Left lung (tissue), 10 donors: Measurements from ENCODE around the gene VTI1B. TPM values are rescaled to one million over a fixed set of nuclear protein-coding genes. Genes with fewer than 3 reads are reported as not detected.

Experiments
- ATAC-seq: fragments of 200-7000 bp; cut with Tn5 transposase; one replicate; pipeline ENCODE4 v1.9.1; 2020; ENCODE audit warnings: moderate library complexity
- DNase-seq, 4 donors: peaks; one replicate each; pipeline ENCODE4 v3.0.0-alpha.2; 2013 to 2020
- H3K27ac ChIP-seq, 2 donors: fragments of 200-600 bp; sonication (generic) in 1 of 2; one replicate each; pipeline versions ENCODE4 v1.5.0 to v1.8.0; 2020 to 2021
- H3K27me3 ChIP-seq, 2 donors: fragments of 200-600 bp; sonication (generic) in 1 of 2; one replicate each; pipeline versions ENCODE4 v1.5.0 to v1.8.0; 2020 to 2021
- H3K36me3 ChIP-seq, 2 donors: fragments of 200-600 bp; sonication (generic) in 1 of 2; one replicate each; pipeline versions ENCODE4 v1.5.0 to v1.8.0; 2020 to 2021
- H3K4me1 ChIP-seq, 2 donors: fragments of 200-600 bp; one replicate each; pipeline ENCODE4 v1.8.0; 2021
- H3K4me3 ChIP-seq, 2 donors: fragments of 200-600 bp; sonication (generic) in 1 of 2; one replicate each; pipeline versions ENCODE4 v1.5.0 to v1.8.0; 2020 to 2021; ENCODE audit warnings: mild to moderate bottlenecking in 1 of 2
- H3K9me3 ChIP-seq, 2 donors: fragments of 200-600 bp; sonication (generic) in 1 of 2; one replicate each; pipeline versions ENCODE4 v1.5.0 to v1.8.0; 2020 to 2021
- CTCF ChIP-seq, 2 donors: fragments of 200-600 bp; sonication (generic) in 1 of 2; IDR thresholded peaks; one replicate each; pipeline versions ENCODE4 v1.5.0 to v1.8.0; 2021; ENCODE audit warnings: antibody characterized with exemption in 2 of 2
- intact Hi-C, 2 donors: fragments of 100-400 bp; cut with DNase I; formaldehyde crosslinking; loops; one replicate each; pipeline versions ENCODE4 v1.11.2 to v1.14.2; 2022
- polyA plus RNA-seq, 6 donors: library from polyadenylated mRNA; unstranded; fragments of 120-200 nt; gene quantifications; one replicate each; pipeline ENCODE4 v1.2.1, GENCODE V29; 2013; ENCODE audit not compliant: insufficient read length in 6 of 6
- total RNA-seq, 2 donors: library from RNA; stranded (reverse); fragmentation: NEBNext Ultra II Directional; extraction: Animal tissue kit (Norgen Biotek cat#: 25700); gene quantifications; one replicate each; pipeline ENCODE4 v1.2.1, GENCODE V29; 2021
- donor health status: DM: no; HTN: yes; CAD: no.
- donor health status: DM: no; HTN: no; CAD: no.

Gene VTI1B
- total and polyA plus RNA-seq, 8 donors = 79.1 to 123 (median 86.8) TPM

- Histone ChIP-seq H3K4me1 (no peaks in the 10 kb centered on the region), H3K4me3 (no peak overlapping the region), H3K27ac (no peak overlapping the region), H3K9me3 (no peaks in the 10 kb centered on the region), H3K36me3 (peaks cover 0 to 49% of the 10 kb centered on the region in 2 donors), H3K27me3 (no peaks in the 10 kb centered on the region)
- ATAC-seq = no peak
- intact Hi-C loops = no loop called here
- no peak for DNase-seq
- TF ChIP-seq CTCF (IDR thresholded peaks at IDR 0.05) = no peak
Observed at GRCh38 chr14:67644428-67644827, 30.0 kb downstream of the VTI1B start.

- Histone ChIP-seq H3K9me3 (no peaks in the 10 kb centered on the region), H3K27ac (no peak overlapping the region), H3K36me3 (peaks cover 0 to 42% of the 10 kb centered on the region in 2 donors), H3K4me3 (no peak overlapping the region), H3K4me1 (no peaks in the 10 kb centered on the region), H3K27me3 (no peaks in the 10 kb centered on the region)
- no peak for ATAC-seq
- intact Hi-C loops = no loop called here
- no peak for TF ChIP-seq CTCF (IDR thresholded peaks at IDR 0.05)
- DNase-seq = no peak
Observed at GRCh38 chr14:67643713-67644112, 30.7 kb downstream of the VTI1B start.

GRCh38 chr14:67641902-67642749, 32.3 kb downstream of the VTI1B start:
- no peak overlapping the region for H3K4me3 ChIP-seq
- peaks cover 0 to 26% of the 10 kb centered on the region in 2 donors for H3K36me3 ChIP-seq
- TF ChIP-seq CTCF (IDR thresholded peaks at IDR 0.05) = no peak
- no peaks in the 10 kb centered on the region for H3K4me1 ChIP-seq
- ATAC-seq (no peak), DNase-seq (no peak)
- no peak overlapping the region for H3K27ac ChIP-seq
- no peaks in the 10 kb centered on the region for H3K27me3 ChIP-seq
- intact Hi-C loops = no loop called here
- no peaks in the 10 kb centered on the region for H3K9me3 ChIP-seq

DNA sequence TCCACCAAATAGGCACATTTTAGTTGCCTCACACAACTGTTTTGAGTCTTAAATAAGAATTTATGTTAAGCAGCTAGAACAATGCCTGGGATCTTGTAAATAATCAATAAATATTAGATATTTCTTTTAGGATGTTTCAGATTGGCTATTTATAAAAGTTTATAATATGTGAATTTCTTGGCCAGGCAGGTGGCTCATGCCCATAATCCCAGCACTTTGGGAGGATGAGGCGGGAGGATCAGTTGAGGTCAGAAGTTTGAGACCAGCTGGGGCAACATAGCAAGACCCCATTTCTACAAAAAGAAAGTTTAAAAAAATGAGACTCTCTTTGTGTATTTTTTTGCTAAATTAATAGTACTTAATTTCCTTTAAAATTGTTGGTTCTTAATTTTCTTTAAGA, 33.0 kb downstream of the VTI1B start:
- DNase-seq = no peak
- no peak for ATAC-seq
- no peaks in the 10 kb centered on the region for H3K4me1 ChIP-seq
- H3K4me3 ChIP-seq = no peak overlapping the region
- peaks cover 0 to 19% of the 10 kb centered on the region in 2 donors for H3K36me3 ChIP-seq
- H3K27me3 ChIP-seq = no peaks in the 10 kb centered on the region
- H3K9me3 ChIP-seq = no peaks in the 10 kb centered on the region
- intact Hi-C loops = no loop called here
- no peak for TF ChIP-seq CTCF (IDR thresholded peaks at IDR 0.05)
- H3K27ac ChIP-seq = no peak overlapping the region

DNA sequence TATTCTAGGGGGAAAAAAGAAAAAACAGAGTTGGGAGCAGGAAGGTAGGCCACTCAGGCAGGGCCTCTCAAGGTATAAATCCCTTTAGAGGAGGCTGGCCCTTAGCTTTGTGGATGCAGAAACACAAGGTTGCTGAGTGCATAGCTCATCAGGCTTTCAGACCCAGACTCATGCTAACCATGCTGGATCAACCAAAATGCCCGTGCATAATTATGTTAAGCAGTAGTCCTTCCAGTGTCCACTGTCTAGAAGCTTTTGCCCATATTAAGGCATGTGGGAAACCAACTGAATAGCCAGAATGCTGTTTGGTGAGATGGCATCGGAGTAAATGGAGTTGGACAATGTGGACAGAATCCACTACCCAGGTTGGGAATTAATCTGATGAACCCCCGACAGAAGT, 35.8 kb downstream of the VTI1B start:
- DNase-seq = no peak
- no peak overlapping the region for H3K27ac ChIP-seq
- intact Hi-C loops = no loop called here
- ATAC-seq = no peak
- no peaks in the 10 kb centered on the region for H3K4me1 ChIP-seq
- H3K27me3 ChIP-seq = no peaks in the 10 kb centered on the region
- TF ChIP-seq CTCF (IDR thresholded peaks at IDR 0.05) = no peak
- no peak overlapping the region for H3K4me3 ChIP-seq
- H3K36me3 ChIP-seq = no peaks in the 10 kb centered on the region
- H3K9me3 ChIP-seq = no peaks in the 10 kb centered on the region
